Measurements from ENCODE around the gene RELN.

GRCh38 chr7:103594186-103594585 is 395.3 kb downstream of the RELN start:
- TF ChIP-seq CTCF (conservative IDR thresholded peaks at IDR 0.05; ENCODE audit: low read length) (no peak), EZH2phosphoT487 (IDR thresholded peaks at IDR 0.05; ENCODE audit: borderline replicate concordance) (no peak)
